ENCODE measurements around the gene MRFAP1L1. TPM values are rescaled to one million over a fixed set of nuclear protein-coding genes. Genes with fewer than 3 reads are reported as not detected.
A peak's percentile ranks its signal among the peaks of the same experiment; 100 is the strongest.

Gene MRFAP1L1
- total RNA-seq, 1 donor from 2014 or later: 57.9 TPM

DNA sequence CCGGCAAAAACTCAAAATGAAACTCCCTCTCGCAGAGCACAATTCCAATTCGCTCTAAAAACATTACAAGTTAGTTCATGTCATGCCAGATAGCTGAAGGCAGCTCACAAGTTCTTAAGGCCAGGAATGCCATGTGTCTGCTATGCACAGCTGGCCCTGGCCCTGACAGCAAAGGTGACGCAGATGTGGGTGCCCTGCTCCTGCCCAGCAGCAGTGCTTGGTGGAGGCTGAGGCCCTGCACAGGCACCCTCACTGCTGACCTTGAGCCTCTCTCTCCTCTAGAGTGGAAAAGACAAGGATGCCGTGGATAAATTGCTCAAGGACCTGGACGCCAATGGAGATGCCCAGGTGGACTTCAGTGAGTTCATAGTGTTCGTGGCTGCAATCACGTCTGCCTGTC, 13.1 kb downstream of the MRFAP1L1 start:
- DNase-seq (ENCODE audit: low read depth): peak; percentile 58
- no peak for TF ChIP-seq CTCF (IDR thresholded peaks at IDR 0.05; ENCODE audit: insufficient read depth, low read length, severe bottlenecking)
- FAIRE-seq: no peak
- Histone ChIP-seq H3K36me3 (ENCODE audit: control insufficient read depth, insufficient read depth, low read length) (peaks cover 4% of the 10 kb centered on the region), H3K4me3 (ENCODE audit: low read depth, low read length) (no peak overlapping the region), H3K27me3 (ENCODE audit: control insufficient read depth, insufficient read depth, low read length) (no peaks in the 10 kb centered on the region)

DNA sequence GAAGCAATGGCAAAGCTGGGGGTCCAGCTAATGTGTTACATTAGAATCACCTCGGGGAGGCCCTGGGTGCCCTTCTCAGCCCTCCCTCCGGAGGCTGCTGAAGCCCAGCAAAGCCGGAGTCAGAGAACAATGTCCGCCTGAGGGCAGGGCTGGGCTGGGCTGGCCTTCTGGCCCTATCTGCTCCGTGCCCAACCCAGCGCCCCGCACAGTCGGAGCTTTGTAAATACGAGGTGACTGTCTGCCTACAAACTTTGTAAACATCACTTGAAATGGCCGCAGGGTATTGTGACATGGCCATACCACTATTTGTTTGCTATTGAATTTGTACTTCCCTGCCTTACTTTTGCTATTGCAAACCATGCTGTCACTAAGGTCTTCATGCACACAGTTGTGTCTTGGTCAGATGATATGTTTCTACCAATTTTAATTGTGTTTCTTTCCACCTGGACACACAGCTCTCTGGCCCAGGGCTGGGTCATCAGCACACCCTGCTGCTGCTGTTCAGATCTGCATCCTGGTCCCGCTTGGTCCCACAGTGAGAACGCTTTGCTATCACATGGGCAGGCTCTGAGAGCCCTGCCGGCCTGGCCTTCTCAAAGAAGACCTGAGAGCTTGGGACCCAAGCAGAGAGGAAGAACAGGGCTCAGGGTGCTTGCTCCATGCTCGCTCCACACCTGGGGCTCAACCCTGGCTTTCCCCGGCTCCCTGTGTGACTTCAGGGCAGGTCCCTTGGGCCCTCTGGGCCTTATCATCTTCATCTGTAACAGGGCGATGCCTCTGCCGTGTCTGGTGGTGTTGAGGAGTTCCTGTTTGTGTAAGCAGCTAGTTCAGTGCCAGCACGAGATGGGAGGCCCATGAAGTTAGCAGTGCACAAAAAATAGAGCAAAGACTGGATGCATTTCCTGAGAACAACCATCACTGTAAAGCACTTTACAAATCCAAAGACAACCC, 13.7 kb downstream of the MRFAP1L1 start:
- FAIRE-seq (no peak), DNase-seq (ENCODE audit: low read depth) (no peak)
- Histone ChIP-seq H3K36me3 (ENCODE audit: control insufficient read depth, insufficient read depth, low read length) (peaks cover 4% of the 10 kb centered on the region), H3K4me3 (ENCODE audit: low read depth, low read length) (peak overlapping the region; percentile 49), H3K27me3 (ENCODE audit: control insufficient read depth, insufficient read depth, low read length) (no peaks in the 10 kb centered on the region)
- TF ChIP-seq CTCF (IDR thresholded peaks at IDR 0.05; ENCODE audit: insufficient read depth, low read length, severe bottlenecking): peak; percentile 3

DNA sequence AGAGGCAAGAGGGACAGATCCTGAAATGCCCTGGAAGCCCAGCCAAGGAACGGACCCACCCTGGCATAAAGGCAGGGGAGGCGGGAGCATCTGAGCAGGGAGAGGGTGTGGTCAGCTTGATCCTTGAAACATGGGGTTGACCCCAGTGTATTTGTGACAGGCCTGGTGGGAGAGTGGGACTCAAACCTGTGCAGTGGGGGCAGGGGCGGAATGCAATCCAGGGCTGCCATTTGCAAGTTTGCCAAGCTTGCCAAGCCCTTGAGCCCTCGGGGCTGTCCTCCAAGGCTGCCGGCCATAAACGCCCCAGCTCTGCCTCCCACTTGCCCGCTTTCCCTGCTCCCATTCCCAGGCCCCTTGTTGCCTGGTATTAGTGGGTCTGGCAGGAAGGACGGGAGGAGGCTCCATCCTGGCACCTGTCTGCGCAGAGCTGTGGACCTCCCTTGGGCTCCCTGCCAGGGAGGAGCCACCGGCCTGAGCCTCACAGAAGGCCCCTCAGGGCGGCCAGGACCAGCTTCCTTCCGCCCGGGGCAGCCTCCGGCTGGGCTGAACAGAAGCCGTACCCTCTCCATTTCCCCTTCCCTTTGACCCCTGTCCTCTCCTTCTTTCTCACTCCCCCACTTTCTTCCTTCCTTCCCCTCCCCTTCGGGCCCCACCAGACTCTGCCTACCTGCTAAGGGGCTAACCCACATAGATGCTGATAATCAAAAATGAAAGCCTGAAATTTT, 15.3 kb downstream of the MRFAP1L1 start:
- TF ChIP-seq CTCF (IDR thresholded peaks at IDR 0.05; ENCODE audit: insufficient read depth, low read length, severe bottlenecking): no peak
- Histone ChIP-seq H3K27me3 (ENCODE audit: control insufficient read depth, insufficient read depth, low read length) (no peaks in the 10 kb centered on the region), H3K4me3 (ENCODE audit: low read depth, low read length) (peak overlapping the region; percentile 49), H3K36me3 (ENCODE audit: control insufficient read depth, insufficient read depth, low read length) (peaks cover 4% of the 10 kb centered on the region)
- DNase-seq (ENCODE audit: low read depth): no peak
- FAIRE-seq: no peak

DNA sequence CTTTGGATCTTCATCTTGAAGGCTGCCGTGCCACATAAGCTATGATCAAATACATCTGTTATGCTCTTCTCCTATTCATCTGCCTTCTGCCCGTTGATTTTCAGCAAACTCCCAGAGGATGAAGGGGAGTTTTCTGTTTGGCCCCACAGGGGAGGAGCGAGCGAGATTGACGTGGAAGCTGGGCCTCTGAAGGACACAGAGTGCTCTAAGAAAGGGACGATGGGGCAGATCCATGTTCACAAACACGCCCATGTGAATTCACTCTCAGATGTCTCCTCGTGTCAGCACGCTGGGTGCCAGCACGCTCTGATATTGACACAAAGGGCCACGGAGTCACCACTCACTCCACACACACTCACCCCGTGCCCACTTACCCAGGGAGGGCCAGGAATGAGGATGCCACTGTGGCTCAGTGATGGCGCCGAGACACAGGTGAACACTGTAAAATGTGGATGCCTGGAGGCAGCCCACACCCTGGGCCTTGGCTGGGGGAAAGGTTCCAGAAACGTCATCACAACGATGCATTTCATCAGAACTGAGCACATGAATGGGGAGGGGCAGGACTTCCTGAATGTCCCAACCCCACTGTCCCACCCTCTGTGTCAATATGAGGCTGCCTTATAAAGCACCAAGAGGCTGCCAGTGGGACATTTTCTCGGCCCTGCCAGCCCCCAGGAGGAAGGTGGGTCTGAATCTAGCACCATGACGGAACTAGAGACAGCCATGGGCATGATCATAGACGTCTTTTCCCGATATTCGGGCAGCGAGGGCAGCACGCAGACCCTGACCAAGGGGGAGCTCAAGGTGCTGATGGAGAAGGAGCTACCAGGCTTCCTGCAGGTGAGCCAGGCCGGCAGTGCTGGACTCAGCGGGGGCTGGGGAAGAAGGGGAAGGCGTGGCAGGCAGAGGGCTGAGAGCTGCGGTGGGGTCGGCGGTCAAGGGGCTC, 16.2 kb downstream of the MRFAP1L1 start, which contains the start of gene S100P:
Gene S100P (plus strand): TSS at position 648 of the 946 bp plus-strand sequence. CDS start 55 bp downstream, at position 703.
- FAIRE-seq: peak; percentile 96
- TF ChIP-seq CTCF (IDR thresholded peaks at IDR 0.05; ENCODE audit: insufficient read depth, low read length, severe bottlenecking): no peak
- DNase-seq (ENCODE audit: low read depth): no peak
- H3K4me3 ChIP-seq (ENCODE audit: low read depth, low read length): peak within 1 kb of the TSS; percentile 49
- no peaks in the 10 kb centered on the region for H3K27me3 ChIP-seq (ENCODE audit: control insufficient read depth, insufficient read depth, low read length)
- H3K36me3 ChIP-seq (ENCODE audit: control insufficient read depth, insufficient read depth, low read length): peaks cover 4% of the 10 kb centered on the region

GRCh38 chr4:6692806-6693205, 16.9 kb downstream of the MRFAP1L1 start:
- Histone ChIP-seq H3K4me3 (ENCODE audit: low read depth, low read length) (no peak overlapping the region), H3K27me3 (ENCODE audit: control insufficient read depth, insufficient read depth, low read length) (no peaks in the 10 kb centered on the region), H3K36me3 (ENCODE audit: control insufficient read depth, insufficient read depth, low read length) (peaks cover 4% of the 10 kb centered on the region)
- no peak for FAIRE-seq
- no peak for TF ChIP-seq CTCF (IDR thresholded peaks at IDR 0.05; ENCODE audit: insufficient read depth, low read length, severe bottlenecking)
- DNase-seq (ENCODE audit: low read depth): peak; percentile 60
